ENCODE data around the gene RBBP8NL.

GRCh38 chr20:62393335-62393665 lies 34.0 kb downstream of the RBBP8NL start:
- TF ChIP-seq YY1 (IDR thresholded peaks at IDR 0.05; ENCODE audit: low read depth) (no peak), TCF12 (IDR thresholded peaks at IDR 0.05; ENCODE audit: low read depth) (no peak)

Measured in Ishikawa (cell line).